Mucosa of rectum (tissue), 2 donors: ENCODE data around the gene PPIL1.
"Not testable (repeated sequence)": the region's sequence is repeated elsewhere in the genome, so short reads cannot be mapped to it uniquely, and the experiment has no call there.

Source experiments
- H3K27ac ChIP-seq, 2 donors: one replicate each; pipeline ENCODE4 v1.7.0; 2013; ENCODE audit warnings: inconsistent platforms in 2 of 2, low read depth in 2 of 2, low read length in 2 of 2
- H3K27me3 ChIP-seq, 2 donors: one replicate each; pipeline ENCODE4 v1.7.0; 2013; ENCODE audit warnings: low read length in 2 of 2; ENCODE audit not compliant: control insufficient read depth in 2 of 2, insufficient read depth in 2 of 2
- H3K36me3 ChIP-seq, 2 donors: one replicate each; pipeline ENCODE4 v1.7.0; 2013; ENCODE audit warnings: low read length in 2 of 2; ENCODE audit not compliant: control insufficient read depth in 2 of 2, insufficient read depth in 2 of 2
- H3K4me1 ChIP-seq, 2 donors: one replicate each; pipeline ENCODE4 v1.7.0; 2013; ENCODE audit warnings: low read length in 2 of 2, mild to moderate bottlenecking in 1 of 2; ENCODE audit not compliant: control insufficient read depth in 2 of 2, insufficient read depth in 2 of 2
- H3K4me3 ChIP-seq, 2 donors: one replicate each; pipeline ENCODE4 v1.7.0; 2013; ENCODE audit warnings: low read length in 2 of 2
- H3K9ac ChIP-seq, 2 donors: one replicate each; pipeline ENCODE4 v1.7.0; 2013; ENCODE audit warnings: low read length in 2 of 2, low read depth in 1 of 2, mild to moderate bottlenecking in 1 of 2
- H3K9me3 ChIP-seq, 2 donors: one replicate each; pipeline ENCODE4 v1.7.0; 2013; ENCODE audit warnings: low read length in 2 of 2; ENCODE audit not compliant: control insufficient read depth in 2 of 2
- donor health status: healthy.
- donor health status: Normal muscosa, but diverticular disease.

PPIL1 gene

GRCh38 chr6:36912030-36912454, 37.4 kb upstream of the PPIL1 start:
- peaks cover 19 to 26% of the 10 kb centered on the region in 2 donors for H3K36me3 ChIP-seq
- peaks cover 0 to 14% of the 10 kb centered on the region in 2 donors for H3K4me1 ChIP-seq

GRCh38 chr6:36908747-36909146, 34.1 kb upstream of the PPIL1 start:
- H3K4me3 ChIP-seq: no peak overlapping the region
- peaks cover 14 to 27% of the 10 kb centered on the region in 2 donors for H3K36me3 ChIP-seq
- no peak overlapping the region for H3K9ac ChIP-seq
- H3K27ac ChIP-seq: no peak overlapping the region
- no peaks in the 10 kb centered on the region for H3K9me3 ChIP-seq
- peaks cover 0 to 13% of the 10 kb centered on the region in 2 donors for H3K4me1 ChIP-seq
- no peaks in the 10 kb centered on the region for H3K27me3 ChIP-seq

More at GRCh38 chr6:36912030-36912454, 37.4 kb upstream of the PPIL1 start:
- H3K9ac ChIP-seq: no peak overlapping the region
- no peak overlapping the region for H3K4me3 ChIP-seq
- H3K27ac ChIP-seq: no peak overlapping the region
- H3K9me3 ChIP-seq: no peaks in the 10 kb centered on the region
- no peaks in the 10 kb centered on the region for H3K27me3 ChIP-seq

- Histone ChIP-seq H3K4me1 (peaks cover 0 to 5% of the 10 kb centered on the region in 2 donors), H3K27ac (peak overlapping the region in 1 of 2 donors; percentile 18), H3K9ac (no peak overlapping the region), H3K36me3 (peaks cover 17 to 27% of the 10 kb centered on the region in 2 donors), H3K4me3 (no peak overlapping the region), H3K9me3 (no peaks in the 10 kb centered on the region), H3K27me3 (no peaks in the 10 kb centered on the region)
Measured at GRCh38 chr6:36907781-36908180, 33.2 kb upstream of the PPIL1 start.

- peaks cover 0 to 5% of the 10 kb centered on the region in 2 donors for H3K4me1 ChIP-seq
- H3K9ac ChIP-seq: no peak overlapping the region
- peaks cover 27 to 34% of the 10 kb centered on the region in 2 donors for H3K36me3 ChIP-seq
- H3K4me3 ChIP-seq: no peak overlapping the region
- no peaks in the 10 kb centered on the region for H3K9me3 ChIP-seq
- no peak overlapping the region for H3K27ac ChIP-seq
- no peaks in the 10 kb centered on the region for H3K27me3 ChIP-seq
Measured at GRCh38 chr6:36906539-36907325, 32.1 kb upstream of the PPIL1 start.

- no peaks in the 10 kb centered on the region for H3K27me3 ChIP-seq
- no peak overlapping the region for H3K9ac ChIP-seq
- no peak overlapping the region for H3K4me3 ChIP-seq
- no peaks in the 10 kb centered on the region for H3K9me3 ChIP-seq
- H3K4me1 ChIP-seq: peaks cover 0 to 5% of the 10 kb centered on the region in 2 donors
- H3K27ac ChIP-seq: peak overlapping the region in 1 of 2 donors; percentile 1
- H3K36me3 ChIP-seq: peaks cover 27 to 34% of the 10 kb centered on the region in 2 donors
Measured at GRCh38 chr6:36904851-36905393, 30.3 kb upstream of the PPIL1 start.

- Histone ChIP-seq H3K27ac (no peak overlapping the region), H3K4me1 (peaks cover 0 to 5% of the 10 kb centered on the region in 2 donors), H3K9me3 (no peaks in the 10 kb centered on the region), H3K9ac (no peak overlapping the region), H3K36me3 (peaks cover 32 to 39% of the 10 kb centered on the region in 2 donors), H3K27me3 (no peaks in the 10 kb centered on the region), H3K4me3 (no peak overlapping the region)
Measured at GRCh38 chr6:36904114-36904513, 29.5 kb upstream of the PPIL1 start.

- Histone ChIP-seq H3K9ac (no peak overlapping the region), H3K27ac (no peak overlapping the region), H3K36me3 (peaks cover 23 to 26% of the 10 kb centered on the region in 2 donors), H3K4me3 (no peak overlapping the region), H3K4me1 (no peaks in the 10 kb centered on the region), H3K9me3 (no peaks in the 10 kb centered on the region), H3K27me3 (no peaks in the 10 kb centered on the region)
Measured at GRCh38 chr6:36897609-36898008, 23.0 kb upstream of the PPIL1 start.

GRCh38 chr6:36893976-36894932, 19.7 kb upstream of the PPIL1 start:
- Histone ChIP-seq H3K36me3 (peaks cover 16 to 21% of the 10 kb centered on the region in 2 donors), H3K4me1 (no peaks in the 10 kb centered on the region), H3K4me3 (no peak overlapping the region), H3K9ac (no peak overlapping the region), H3K9me3 (no peaks in the 10 kb centered on the region), H3K27me3 (no peaks in the 10 kb centered on the region), H3K27ac (no peak overlapping the region)

GRCh38 chr6:36891153-36891552, 16.6 kb upstream of the PPIL1 start:
- not testable (repeated sequence) for H3K9ac ChIP-seq, H3K27me3 ChIP-seq

More at GRCh38 chr6:36891153-36891552, 16.6 kb upstream of the PPIL1 start:
- peaks cover 9 to 15% of the 10 kb centered on the region in 2 donors for H3K36me3 ChIP-seq
- H3K27ac ChIP-seq, H3K4me1 ChIP-seq, H3K4me3 ChIP-seq, H3K9me3 ChIP-seq: not testable (repeated sequence)
